Fibroblast of mammary gland (primary cell): ENCODE data around the gene PGBD5.

Experiments used
- DNase-seq: peaks from one replicate; pipeline ENCODE4 v3.0.0-alpha.2; 2010; ENCODE audit warnings: low read depth
- H3K4me3 ChIP-seq: 2 replicates; pipeline ENCODE4 v1.5.1; 2011; ENCODE audit warnings: low read depth, mild to moderate bottlenecking, low read length, moderate library complexity; ENCODE audit not compliant: control insufficient read depth
- TF ChIP-seq, protein P1 (sequence below): conservative IDR thresholded peaks from 2 replicates; pipeline ENCODE4 v1.5.1; 2011; ENCODE audit warnings: low read depth, low read length, inconsistent platforms; ENCODE audit not compliant: control insufficient read depth, insufficient read depth

Gene PGBD5

DNA sequence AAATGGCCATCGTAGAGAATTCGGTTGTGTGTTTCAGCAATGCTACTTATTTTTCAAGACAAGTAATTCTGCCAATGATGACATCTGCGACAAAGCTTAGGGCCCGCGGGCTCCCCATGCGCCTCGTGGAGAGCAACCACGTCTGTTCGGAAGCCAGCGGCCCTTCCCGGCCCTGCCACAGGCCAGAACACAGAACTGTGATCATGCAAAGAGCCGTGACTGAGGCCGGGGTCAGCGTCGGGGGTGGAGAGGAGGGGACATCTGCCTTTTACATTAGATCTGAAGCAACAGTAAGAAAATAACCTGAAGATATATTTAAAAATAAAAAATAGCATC, 103.7 kb downstream of the PGBD5 start:
- TF ChIP-seq, protein P1, sequence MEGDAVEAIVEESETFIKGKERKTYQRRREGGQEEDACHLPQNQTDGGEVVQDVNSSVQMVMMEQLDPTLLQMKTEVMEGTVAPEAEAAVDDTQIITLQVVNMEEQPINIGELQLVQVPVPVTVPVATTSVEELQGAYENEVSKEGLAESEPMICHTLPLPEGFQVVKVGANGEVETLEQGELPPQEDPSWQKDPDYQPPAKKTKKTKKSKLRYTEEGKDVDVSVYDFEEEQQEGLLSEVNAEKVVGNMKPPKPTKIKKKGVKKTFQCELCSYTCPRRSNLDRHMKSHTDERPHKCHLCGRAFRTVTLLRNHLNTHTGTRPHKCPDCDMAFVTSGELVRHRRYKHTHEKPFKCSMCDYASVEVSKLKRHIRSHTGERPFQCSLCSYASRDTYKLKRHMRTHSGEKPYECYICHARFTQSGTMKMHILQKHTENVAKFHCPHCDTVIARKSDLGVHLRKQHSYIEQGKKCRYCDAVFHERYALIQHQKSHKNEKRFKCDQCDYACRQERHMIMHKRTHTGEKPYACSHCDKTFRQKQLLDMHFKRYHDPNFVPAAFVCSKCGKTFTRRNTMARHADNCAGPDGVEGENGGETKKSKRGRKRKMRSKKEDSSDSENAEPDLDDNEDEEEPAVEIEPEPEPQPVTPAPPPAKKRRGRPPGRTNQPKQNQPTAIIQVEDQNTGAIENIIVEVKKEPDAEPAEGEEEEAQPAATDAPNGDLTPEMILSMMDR: no peak
- no peak for DNase-seq
- no peak overlapping the region for H3K4me3 ChIP-seq

GRCh38 chr1:230321741-230322420, 104.3 kb downstream of the PGBD5 start:
- no peak for DNase-seq
- TF ChIP-seq, protein P1: no peak
- no peak overlapping the region for H3K4me3 ChIP-seq

DNA sequence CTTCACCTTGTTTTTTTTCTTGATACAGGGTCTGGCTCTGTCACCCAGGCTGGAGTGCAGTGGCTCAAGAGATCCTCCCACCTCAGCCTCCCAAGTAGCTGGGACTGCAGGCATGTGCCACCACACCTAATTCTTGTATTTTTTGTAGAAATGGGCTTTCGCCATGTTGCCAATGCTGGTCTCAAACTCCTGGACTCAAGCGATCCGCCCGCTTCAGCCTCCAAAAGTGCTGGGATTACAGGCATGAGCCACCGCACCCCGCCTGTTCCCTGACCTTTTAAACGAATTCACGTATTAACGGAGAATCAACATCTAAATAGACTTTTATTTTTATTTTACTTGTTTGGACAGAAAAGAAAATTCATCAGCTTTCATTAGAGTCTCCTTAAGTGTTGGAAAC, 104.8 kb downstream of the PGBD5 start:
- DNase-seq: no peak
- TF ChIP-seq, protein P1: no peak
- no peak overlapping the region for H3K4me3 ChIP-seq

- no peak for DNase-seq
Observed at GRCh38 chr1:230320804-230321203, 105.3 kb downstream of the PGBD5 start.

DNA sequence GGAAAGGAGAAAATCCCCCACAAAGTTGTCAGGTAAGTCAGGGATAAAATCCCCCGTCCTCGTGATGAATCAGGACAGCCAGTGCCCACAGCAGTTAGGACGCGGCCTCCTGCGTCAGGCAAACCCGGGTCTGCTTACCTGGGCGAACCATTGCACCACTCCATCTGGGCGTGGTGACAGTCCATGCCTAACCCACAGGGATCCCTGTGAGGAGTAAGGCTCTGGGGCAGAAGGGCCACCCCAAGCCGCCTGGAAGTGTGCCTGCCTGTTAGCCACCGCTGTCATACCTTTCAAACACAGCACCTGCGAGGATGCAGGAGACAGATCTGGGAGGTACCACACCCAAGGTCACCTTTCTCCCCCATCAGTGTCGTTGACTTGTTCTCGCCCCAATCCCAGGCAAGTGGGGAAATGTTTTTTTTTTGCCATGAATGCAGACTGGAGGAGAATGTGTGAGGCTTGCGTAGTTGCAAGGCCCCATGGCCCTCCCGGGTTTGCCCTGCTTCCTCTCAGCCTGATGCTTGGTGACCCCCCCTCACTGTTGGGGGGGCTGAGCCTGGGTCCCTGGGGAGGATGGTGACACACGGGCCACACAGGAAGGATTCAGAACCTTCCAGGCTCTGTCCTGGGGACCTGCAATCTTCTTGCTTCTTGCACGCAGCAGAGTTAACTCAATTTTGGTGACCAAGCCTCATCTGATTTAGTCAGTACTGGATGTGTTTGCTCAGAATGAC, 107.0 kb downstream of the PGBD5 start:
- TF ChIP-seq, protein P1: no peak
- DNase-seq: no peak
- no peak overlapping the region for H3K4me3 ChIP-seq

More at GRCh38 chr1:230320804-230321203, 105.3 kb downstream of the PGBD5 start:
- H3K4me3 ChIP-seq: no peak overlapping the region
- TF ChIP-seq, protein P1: no peak

- H3K4me3 ChIP-seq: no peak overlapping the region
- DNase-seq: no peak
- TF ChIP-seq, protein P1: no peak
Observed at GRCh38 chr1:230317823-230318819, 108.0 kb downstream of the PGBD5 start.
